ENCODE measurements around the gene ANXA11.

DNA sequence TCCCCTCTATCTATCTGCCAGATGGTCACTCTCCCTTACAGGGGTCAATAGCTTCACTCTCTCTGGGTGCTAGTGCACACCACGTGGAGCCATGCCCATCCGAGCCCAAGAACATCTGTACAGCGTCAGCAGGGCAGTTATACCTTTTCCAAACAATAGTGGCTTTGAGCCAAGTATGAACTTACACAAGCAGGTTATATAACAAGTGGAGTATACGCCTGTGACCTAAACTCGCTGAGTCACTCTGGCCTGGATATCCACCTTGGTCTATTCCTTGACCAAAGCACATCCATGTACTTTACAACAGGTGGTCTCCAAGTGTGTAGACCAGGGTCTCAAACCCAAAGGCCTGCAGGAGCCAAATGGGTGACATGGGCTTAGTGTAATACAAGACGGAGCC, 52.5 kb downstream of the ANXA11 start:
- TF ChIP-seq RAD21 (IDR thresholded peaks at IDR 0.05; ENCODE audit: low read depth) = no peak
- TF ChIP-seq, protein P1, sequence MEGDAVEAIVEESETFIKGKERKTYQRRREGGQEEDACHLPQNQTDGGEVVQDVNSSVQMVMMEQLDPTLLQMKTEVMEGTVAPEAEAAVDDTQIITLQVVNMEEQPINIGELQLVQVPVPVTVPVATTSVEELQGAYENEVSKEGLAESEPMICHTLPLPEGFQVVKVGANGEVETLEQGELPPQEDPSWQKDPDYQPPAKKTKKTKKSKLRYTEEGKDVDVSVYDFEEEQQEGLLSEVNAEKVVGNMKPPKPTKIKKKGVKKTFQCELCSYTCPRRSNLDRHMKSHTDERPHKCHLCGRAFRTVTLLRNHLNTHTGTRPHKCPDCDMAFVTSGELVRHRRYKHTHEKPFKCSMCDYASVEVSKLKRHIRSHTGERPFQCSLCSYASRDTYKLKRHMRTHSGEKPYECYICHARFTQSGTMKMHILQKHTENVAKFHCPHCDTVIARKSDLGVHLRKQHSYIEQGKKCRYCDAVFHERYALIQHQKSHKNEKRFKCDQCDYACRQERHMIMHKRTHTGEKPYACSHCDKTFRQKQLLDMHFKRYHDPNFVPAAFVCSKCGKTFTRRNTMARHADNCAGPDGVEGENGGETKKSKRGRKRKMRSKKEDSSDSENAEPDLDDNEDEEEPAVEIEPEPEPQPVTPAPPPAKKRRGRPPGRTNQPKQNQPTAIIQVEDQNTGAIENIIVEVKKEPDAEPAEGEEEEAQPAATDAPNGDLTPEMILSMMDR (IDR thresholded peaks at IDR 0.05 in 2 of 3, conservative IDR thresholded peaks at IDR 0.05 in 1 of 3; ENCODE audit: borderline replicate concordance in 1 of 3, insufficient read depth in 1 of 3, low read depth in 2 of 3, low read length in 2 of 3) = no peak
- no peak for TF ChIP-seq SIN3A (IDR thresholded peaks at IDR 0.05; ENCODE audit: low read depth)
- no peak for TF ChIP-seq POLR2A (IDR thresholded peaks at IDR 0.05; ENCODE audit: borderline replicate concordance, extremely low read depth, insufficient read depth, insufficient read length)
- TF ChIP-seq POLR2AphosphoS5 (IDR thresholded peaks at IDR 0.05; ENCODE audit: low read depth, low read length) = no peak
- TF ChIP-seq YY1 (IDR thresholded peaks at IDR 0.05; ENCODE audit: extremely low read depth, insufficient replicate concordance, low read depth, low read length) = no peak
- TF ChIP-seq EZH2 (IDR thresholded peaks at IDR 0.05) = no peak
- TF ChIP-seq, protein P2, sequence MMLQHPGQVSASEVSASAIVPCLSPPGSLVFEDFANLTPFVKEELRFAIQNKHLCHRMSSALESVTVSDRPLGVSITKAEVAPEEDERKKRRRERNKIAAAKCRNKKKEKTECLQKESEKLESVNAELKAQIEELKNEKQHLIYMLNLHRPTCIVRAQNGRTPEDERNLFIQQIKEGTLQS (IDR thresholded peaks at IDR 0.05) = no peak
- TF ChIP-seq SRF (IDR thresholded peaks at IDR 0.05; ENCODE audit: low read depth) = no peak
- TF ChIP-seq, protein P3, sequence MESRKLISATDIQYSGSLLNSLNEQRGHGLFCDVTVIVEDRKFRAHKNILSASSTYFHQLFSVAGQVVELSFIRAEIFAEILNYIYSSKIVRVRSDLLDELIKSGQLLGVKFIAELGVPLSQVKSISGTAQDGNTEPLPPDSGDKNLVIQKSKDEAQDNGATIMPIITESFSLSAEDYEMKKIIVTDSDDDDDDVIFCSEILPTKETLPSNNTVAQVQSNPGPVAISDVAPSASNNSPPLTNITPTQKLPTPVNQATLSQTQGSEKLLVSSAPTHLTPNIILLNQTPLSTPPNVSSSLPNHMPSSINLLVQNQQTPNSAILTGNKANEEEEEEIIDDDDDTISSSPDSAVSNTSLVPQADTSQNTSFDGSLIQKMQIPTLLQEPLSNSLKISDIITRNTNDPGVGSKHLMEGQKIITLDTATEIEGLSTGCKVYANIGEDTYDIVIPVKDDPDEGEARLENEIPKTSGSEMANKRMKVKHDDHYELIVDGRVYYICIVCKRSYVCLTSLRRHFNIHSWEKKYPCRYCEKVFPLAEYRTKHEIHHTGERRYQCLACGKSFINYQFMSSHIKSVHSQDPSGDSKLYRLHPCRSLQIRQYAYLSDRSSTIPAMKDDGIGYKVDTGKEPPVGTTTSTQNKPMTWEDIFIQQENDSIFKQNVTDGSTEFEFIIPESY (IDR thresholded peaks at IDR 0.05; ENCODE audit: extremely low read depth, insufficient replicate concordance, low read length) = no peak
- TF ChIP-seq EZH2phosphoT487 (IDR thresholded peaks at IDR 0.05; ENCODE audit: borderline replicate concordance) = no peak
- TF ChIP-seq TCF7L2 (IDR thresholded peaks at IDR 0.05; ENCODE audit: borderline replicate concordance, extremely low read depth, insufficient read depth, insufficient read length) = no peak
- TF ChIP-seq SP1 (IDR thresholded peaks at IDR 0.05; ENCODE audit: low read depth) = no peak

Data from HCT116 (cell line).